ENCODE measurements around the gene MAPK1. TPM values are rescaled to one million over a fixed set of nuclear protein-coding genes. Genes with fewer than 3 reads are reported as not detected.
"Not testable (repeated sequence)": the region's sequence is repeated elsewhere in the genome, so short reads cannot be mapped to it uniquely, and the experiment has no call there.

MAPK1 gene
- total RNA-seq (100 to 1,000 TPM in 1 of 2 donors, 10 to 100 TPM in 1; 87.7 to 133 TPM), polyA plus RNA-seq (ENCODE audit: insufficient read length in 2 of 2) (100 to 1,000 TPM; 138 to 183 TPM)
- long read RNA-seq, donor 1, full-length matches to known transcripts, result 33 of 42 reads
- long read RNA-seq, donor 1, partial matches to known transcripts, result 9 of 42 reads
- long read RNA-seq, donor 1, other reads (novel, unspliced or antisense), result 0 of 42 reads
- long read RNA-seq, donor 2, full-length matches to known transcripts, result 8 of 15 reads
- long read RNA-seq, donor 2, partial matches to known transcripts, result 7 of 15 reads
- long read RNA-seq, donor 2, other reads (novel, unspliced or antisense), result 0 of 15 reads
- long read RNA-seq, donor 3, full-length matches to known transcripts, result 22 of 36 reads
- long read RNA-seq, donor 3, partial matches to known transcripts, result 14 of 36 reads
- long read RNA-seq, donor 3, other reads (novel, unspliced or antisense), result 0 of 36 reads
- long read RNA-seq, donor 4, full-length matches to known transcripts, result 17 of 22 reads
- long read RNA-seq, donor 4, partial matches to known transcripts, result 5 of 22 reads
- long read RNA-seq, donor 4, other reads (novel, unspliced or antisense), result 0 of 22 reads

DNA sequence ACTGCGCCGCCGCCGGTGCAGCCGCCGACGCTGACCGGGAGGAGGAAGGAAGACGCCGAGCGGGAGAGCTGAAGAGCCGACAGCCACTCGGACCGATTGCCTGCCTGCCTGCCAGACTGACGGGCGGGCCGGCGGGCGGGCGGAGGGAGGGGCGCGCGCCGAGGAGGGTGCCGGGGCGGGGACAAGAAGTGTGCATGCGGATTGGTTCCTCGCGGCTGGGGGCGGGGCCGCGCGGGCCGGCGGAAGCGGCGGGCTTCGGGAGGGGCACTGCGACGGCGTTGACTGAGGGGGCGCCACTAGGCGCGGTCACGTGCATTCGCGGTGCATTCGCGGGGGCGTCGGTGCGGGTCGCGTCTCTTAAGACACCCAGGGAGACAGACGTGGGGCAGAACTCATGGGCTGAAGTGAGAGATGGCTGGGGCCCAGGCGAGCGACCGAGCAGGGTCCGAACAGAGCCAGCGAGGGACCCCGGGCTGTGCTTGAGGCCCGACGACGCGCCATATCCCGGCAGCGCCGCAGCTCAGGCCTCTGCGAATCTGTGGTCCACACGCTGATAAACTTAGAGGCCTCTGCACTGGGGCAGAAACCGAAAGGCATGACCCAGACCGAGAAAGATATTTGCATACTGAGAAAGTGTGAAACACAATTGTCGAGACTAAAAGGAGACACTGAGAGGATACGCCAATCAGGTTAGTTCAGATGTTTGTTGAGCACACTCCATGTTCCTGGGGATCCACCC is at the start of gene MAPK1:
Gene MAPK1 (minus strand): TSS at position 118 of the 739 bp plus-strand sequence. CDS start 205 bp downstream, outside the sequence.
- H3K9me3 ChIP-seq (ENCODE audit: control insufficient read depth, insufficient read depth, low read length), result no peaks in the 10 kb centered on the region
- peaks cover 16% of the 10 kb centered on the region for H3K4me1 ChIP-seq (ENCODE audit: control insufficient read depth, insufficient read depth, low read length)
- H3K4me3 ChIP-seq (ENCODE audit: low read depth, low read length), result peak within 1 kb of the TSS; percentile 80
- peak within 1 kb of the TSS; percentile 89 for H3K27ac ChIP-seq (ENCODE audit: low read depth, low read length)
- no peaks in the 10 kb centered on the region for H3K27me3 ChIP-seq (ENCODE audit: control insufficient read depth, insufficient read depth, low read length)
- 1% methylated on average over 74 of the region's 74 CpGs for WGBS (ENCODE audit: insufficient coverage)
- no peaks in the 10 kb centered on the region for H3K36me3 ChIP-seq (ENCODE audit: control insufficient read depth, insufficient read depth, low read length)
- peak in 5 of 6 donors; percentile 83 to 97 (median 92) for DNase-seq (ENCODE audit: low read depth in 4 of 6, low spot score in 6 of 6)

DNA sequence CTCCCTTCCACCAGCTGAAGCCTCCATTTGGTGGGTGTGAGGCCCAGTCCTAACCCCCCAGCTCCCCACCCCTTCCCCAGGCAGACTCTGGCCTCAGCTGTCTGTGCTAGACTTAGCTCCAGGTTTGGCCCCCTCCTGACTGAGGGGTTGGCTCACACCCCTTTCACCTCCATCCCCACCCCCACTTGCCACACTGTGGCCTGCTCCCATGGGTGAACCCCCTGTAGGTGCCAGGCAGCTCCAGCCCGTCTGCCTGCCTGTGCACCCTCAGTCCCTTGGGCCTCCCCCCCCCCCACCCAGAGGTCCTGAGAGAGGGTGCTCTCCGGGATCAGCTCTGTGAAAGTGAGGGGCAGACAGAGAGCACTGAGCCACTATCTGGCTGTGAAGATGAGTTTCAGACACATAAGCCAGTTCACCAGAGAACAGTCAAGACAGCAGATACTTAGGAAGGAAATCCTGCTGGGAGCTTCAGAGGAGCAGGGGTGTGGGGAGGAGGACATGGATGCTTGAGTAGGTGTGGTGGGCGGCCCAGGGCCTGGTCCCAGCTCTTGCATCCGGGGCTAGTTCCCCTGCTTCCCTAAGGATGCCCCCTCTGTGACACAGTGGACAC is 49.0 kb upstream of the MAPK1 start:
- H3K9me3 ChIP-seq (ENCODE audit: control insufficient read depth, insufficient read depth, low read length), result no peaks in the 10 kb centered on the region
- H3K27ac ChIP-seq (ENCODE audit: low read depth, low read length), result no peak overlapping the region
- peaks cover 20% of the 10 kb centered on the region for H3K36me3 ChIP-seq (ENCODE audit: control insufficient read depth, insufficient read depth, low read length)
- H3K4me1 ChIP-seq (ENCODE audit: control insufficient read depth, insufficient read depth, low read length), result peaks cover 36% of the 10 kb centered on the region
- H3K4me3 ChIP-seq (ENCODE audit: low read depth, low read length), result no peak overlapping the region
- DNase-seq (ENCODE audit: low read depth in 4 of 6, low spot score in 6 of 6), result no peak
- WGBS (ENCODE audit: insufficient coverage), result 83% methylated on average over 3 of the region's 4 CpGs
- H3K27me3 ChIP-seq (ENCODE audit: control insufficient read depth, insufficient read depth, low read length), result no peaks in the 10 kb centered on the region

DNA sequence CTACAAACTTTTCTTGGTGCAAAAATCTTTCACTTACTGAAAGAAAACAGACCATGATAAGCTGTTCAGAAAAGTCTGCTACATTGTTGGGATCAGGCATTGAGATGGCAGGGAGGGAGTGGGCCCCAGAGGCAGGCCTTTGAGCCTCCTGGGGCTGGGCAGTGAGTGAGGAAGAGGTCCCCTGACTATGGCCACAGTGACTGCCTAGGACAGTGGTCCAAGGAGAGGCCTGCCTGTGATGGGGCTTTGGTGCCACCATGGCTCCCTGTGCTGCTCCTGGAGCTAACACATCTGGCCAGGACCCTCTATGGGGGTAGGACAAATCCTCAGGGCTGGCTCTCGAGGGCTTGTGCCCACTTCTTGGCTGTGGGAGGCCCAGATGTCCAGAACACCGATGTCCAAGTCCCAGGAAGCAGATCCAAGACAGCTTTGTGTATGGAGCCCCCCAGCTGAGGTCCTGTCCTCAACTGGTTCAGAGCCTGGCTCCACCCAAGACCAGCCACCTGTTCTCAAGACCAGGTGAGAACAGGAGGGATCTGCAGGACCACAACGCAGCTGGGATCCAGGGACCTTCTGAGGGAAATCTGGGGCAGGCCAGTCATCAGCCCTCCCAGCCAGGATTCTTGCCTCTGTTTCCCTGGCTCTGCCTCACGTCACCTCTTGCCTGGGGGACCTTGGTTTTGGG is 48.3 kb upstream of the MAPK1 start:
- 92% methylated on average over 4 of the region's 4 CpGs for WGBS (ENCODE audit: insufficient coverage)
- Histone ChIP-seq H3K27ac (ENCODE audit: low read depth, low read length) (no peak overlapping the region), H3K27me3 (ENCODE audit: control insufficient read depth, insufficient read depth, low read length) (no peaks in the 10 kb centered on the region), H3K4me1 (ENCODE audit: control insufficient read depth, insufficient read depth, low read length) (peaks cover 30% of the 10 kb centered on the region), H3K4me3 (ENCODE audit: low read depth, low read length) (no peak overlapping the region), H3K9me3 (ENCODE audit: control insufficient read depth, insufficient read depth, low read length) (no peaks in the 10 kb centered on the region), H3K36me3 (ENCODE audit: control insufficient read depth, insufficient read depth, low read length) (peaks cover 13% of the 10 kb centered on the region)
- DNase-seq (ENCODE audit: low read depth in 4 of 6, low spot score in 6 of 6), result no peak

DNA sequence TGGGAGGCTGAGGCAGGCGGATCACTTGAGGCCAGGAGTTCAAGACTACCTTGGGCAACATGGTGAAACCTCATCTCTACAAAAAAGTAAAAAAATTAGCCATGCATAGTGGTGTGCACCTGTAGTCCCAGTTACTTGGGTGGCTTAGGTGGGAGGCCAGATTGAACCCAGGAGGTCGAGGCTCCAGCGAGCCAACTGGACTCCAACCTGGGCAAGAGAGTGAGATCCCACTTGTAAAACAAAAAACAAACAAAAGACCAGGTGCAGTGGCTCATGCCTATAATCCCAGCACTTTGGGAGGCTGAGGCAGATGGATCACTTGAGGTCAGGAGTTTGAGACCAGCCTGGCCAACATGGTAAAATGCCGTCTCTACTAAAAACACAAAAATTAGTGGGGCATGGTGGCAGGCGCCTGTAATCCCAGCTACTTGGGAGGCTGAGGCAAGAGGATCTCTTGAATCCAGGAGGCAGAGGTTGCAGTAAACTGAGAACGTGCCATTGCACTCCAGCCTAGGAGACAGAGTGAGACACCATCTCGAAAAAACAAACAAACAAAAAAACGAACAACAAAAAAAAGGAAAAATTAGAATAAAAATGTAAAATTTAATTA is 46.7 kb upstream of the MAPK1 start:
- not testable (repeated sequence) for H3K9me3 ChIP-seq (ENCODE audit: control insufficient read depth, insufficient read depth, low read length); H3K27ac ChIP-seq (ENCODE audit: low read depth, low read length); H3K36me3 ChIP-seq (ENCODE audit: control insufficient read depth, insufficient read depth, low read length); H3K27me3 ChIP-seq (ENCODE audit: control insufficient read depth, insufficient read depth, low read length); DNase-seq (ENCODE audit: low read depth in 4 of 6, low spot score in 6 of 6); H3K4me3 ChIP-seq (ENCODE audit: low read depth, low read length)
- H3K4me1 ChIP-seq (ENCODE audit: control insufficient read depth, insufficient read depth, low read length), result peaks cover 18% of the 10 kb centered on the region
- WGBS (ENCODE audit: insufficient coverage), result 100% methylated on average over 3 of the region's 8 CpGs

DNA sequence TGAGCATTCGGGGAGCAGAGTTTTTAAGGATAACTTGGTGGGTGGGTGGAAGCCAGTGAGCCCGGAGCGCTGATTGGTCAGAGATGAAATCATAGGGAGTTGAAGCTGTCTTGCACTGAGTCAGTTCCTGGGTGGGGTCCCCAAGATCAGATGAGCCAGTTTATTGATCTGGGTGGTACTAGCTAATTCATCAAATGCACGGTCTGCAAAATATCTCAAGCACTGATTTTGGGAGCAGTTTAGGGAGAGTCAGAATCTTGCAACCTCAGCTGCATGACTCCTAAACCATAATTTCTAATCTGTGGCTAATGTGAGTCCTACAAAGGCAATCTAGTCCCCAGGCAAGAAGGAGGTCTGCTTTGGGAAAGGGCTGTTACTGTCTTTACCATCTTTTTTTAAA is 42.9 kb upstream of the MAPK1 start:
- H3K27me3 ChIP-seq (ENCODE audit: control insufficient read depth, insufficient read depth, low read length); H3K27ac ChIP-seq (ENCODE audit: low read depth, low read length); H3K36me3 ChIP-seq (ENCODE audit: control insufficient read depth, insufficient read depth, low read length); H3K4me3 ChIP-seq (ENCODE audit: low read depth, low read length); H3K9me3 ChIP-seq (ENCODE audit: control insufficient read depth, insufficient read depth, low read length); DNase-seq (ENCODE audit: low read depth in 4 of 6, low spot score in 6 of 6); H3K4me1 ChIP-seq (ENCODE audit: control insufficient read depth, insufficient read depth, low read length): not testable (repeated sequence)
- 100% methylated on average over 2 of the region's 4 CpGs for WGBS (ENCODE audit: insufficient coverage)

DNA sequence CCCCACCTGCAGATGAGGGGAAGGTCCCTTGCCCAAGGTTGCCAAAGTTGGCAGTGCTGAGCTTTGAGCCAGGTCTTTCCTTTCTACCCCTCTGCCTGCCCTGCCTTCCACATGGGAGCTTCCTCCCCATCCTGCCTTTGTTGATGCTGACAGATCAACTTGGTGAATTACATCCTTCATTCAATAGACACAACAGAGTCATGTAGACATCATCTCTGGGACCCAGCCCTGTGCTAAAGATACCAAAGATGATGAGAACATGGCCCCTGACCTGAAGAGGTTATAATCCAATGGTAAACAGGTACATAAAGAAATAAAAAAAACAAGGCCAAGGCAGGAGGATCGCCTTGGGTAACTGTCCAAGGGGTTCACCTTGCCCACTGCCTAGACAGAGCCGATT is 42.4 kb upstream of the MAPK1 start:
- WGBS (ENCODE audit: insufficient coverage), result no CpG with 5 or more reads among the region's 2 CpGs
- Histone ChIP-seq H3K36me3 (ENCODE audit: control insufficient read depth, insufficient read depth, low read length) (no peaks in the 10 kb centered on the region), H3K9me3 (ENCODE audit: control insufficient read depth, insufficient read depth, low read length) (no peaks in the 10 kb centered on the region), H3K27me3 (ENCODE audit: control insufficient read depth, insufficient read depth, low read length) (no peaks in the 10 kb centered on the region), H3K27ac (ENCODE audit: low read depth, low read length) (no peak overlapping the region), H3K4me3 (ENCODE audit: low read depth, low read length) (no peak overlapping the region), H3K4me1 (ENCODE audit: control insufficient read depth, insufficient read depth, low read length) (peaks cover 8% of the 10 kb centered on the region)
- no peak for DNase-seq (ENCODE audit: low read depth in 4 of 6, low spot score in 6 of 6)

DNA sequence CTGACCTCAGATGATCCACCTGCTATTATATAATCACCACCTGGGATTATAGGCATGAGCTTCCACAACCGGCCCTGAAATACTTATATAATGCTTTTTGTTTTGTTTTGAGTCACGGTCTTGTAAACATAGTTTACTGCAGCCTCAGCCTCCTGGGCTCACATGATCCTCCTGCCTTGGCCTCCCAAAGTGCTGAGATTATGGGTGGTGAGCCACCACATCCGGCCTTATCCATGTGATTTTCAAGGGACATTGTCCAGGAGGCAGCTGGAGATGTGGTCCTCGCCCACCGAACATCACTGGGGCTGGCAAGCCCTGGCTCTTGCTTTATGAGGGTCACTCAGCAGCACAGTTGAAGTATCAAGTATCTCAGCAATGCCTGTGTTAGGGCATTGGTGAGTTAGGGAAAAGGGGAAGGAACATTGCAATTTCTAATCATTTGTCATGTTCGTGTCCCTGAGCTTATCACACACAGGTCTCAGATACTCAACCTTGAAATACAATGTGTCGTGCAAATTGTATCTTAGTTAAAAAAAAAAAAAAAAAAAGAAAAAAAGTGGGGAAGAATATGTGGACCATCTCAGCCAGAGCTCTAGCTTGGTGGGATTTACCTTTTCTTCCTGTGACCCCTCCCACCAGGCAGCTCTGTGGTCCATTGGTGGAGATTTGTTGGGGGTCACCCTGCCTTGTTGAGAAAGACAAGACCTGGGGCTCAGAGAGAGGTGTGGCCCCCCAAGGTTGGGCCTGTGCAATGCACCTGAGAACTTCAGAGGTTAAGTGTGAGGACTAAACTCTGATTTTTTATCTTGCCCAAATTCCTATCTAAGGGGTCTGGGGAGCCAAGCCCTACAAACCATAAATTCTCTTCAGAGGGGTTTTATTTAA is 40.4 kb upstream of the MAPK1 start:
- Histone ChIP-seq H3K4me3 (ENCODE audit: low read depth, low read length) (no peak overlapping the region), H3K27me3 (ENCODE audit: control insufficient read depth, insufficient read depth, low read length) (no peaks in the 10 kb centered on the region), H3K9me3 (ENCODE audit: control insufficient read depth, insufficient read depth, low read length) (no peaks in the 10 kb centered on the region), H3K27ac (ENCODE audit: low read depth, low read length) (no peak overlapping the region), H3K36me3 (ENCODE audit: control insufficient read depth, insufficient read depth, low read length) (no peaks in the 10 kb centered on the region), H3K4me1 (ENCODE audit: control insufficient read depth, insufficient read depth, low read length) (peaks cover 8% of the 10 kb centered on the region)
- DNase-seq (ENCODE audit: low read depth in 4 of 6, low spot score in 6 of 6), result no peak
- WGBS (ENCODE audit: insufficient coverage), result 92% methylated on average over 2 of the region's 7 CpGs

DNA sequence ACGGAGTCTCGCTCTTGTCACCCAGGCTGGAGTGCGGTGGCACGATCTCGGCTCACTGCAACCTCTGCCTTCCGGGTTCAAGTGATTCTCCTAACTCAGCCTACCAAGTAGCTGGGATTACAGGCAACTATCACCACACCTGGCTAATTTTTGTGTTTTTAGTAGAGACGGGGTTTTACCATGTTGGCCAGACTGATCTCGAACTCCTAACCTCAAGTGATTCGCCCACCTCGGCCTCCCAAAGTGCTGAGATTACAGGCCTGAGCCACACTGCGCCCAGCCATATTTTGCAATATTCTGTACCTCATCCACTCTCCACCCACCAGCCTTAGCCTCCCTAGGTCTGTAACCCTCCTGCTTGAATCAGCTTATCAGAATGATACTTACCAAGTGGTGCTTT is 37.8 kb upstream of the MAPK1 start:
- not testable (repeated sequence) for DNase-seq (ENCODE audit: low read depth in 4 of 6, low spot score in 6 of 6); H3K4me1 ChIP-seq (ENCODE audit: control insufficient read depth, insufficient read depth, low read length); H3K36me3 ChIP-seq (ENCODE audit: control insufficient read depth, insufficient read depth, low read length); H3K27me3 ChIP-seq (ENCODE audit: control insufficient read depth, insufficient read depth, low read length); H3K4me3 ChIP-seq (ENCODE audit: low read depth, low read length); H3K27ac ChIP-seq (ENCODE audit: low read depth, low read length); H3K9me3 ChIP-seq (ENCODE audit: control insufficient read depth, insufficient read depth, low read length)
- WGBS (ENCODE audit: insufficient coverage), result 100% methylated on average over 9 of the region's 11 CpGs
